Gastroesophageal sphincter (tissue), 4 donors: Measurements from ENCODE around the gene ZNF385D. TPM values are rescaled to one million over a fixed set of nuclear protein-coding genes. Genes with fewer than 3 reads are reported as not detected.

Experiments
- ATAC-seq: fragments of 150-250 bp; one replicate; pipeline ENCODE4 v1.9.1; 2016; ENCODE audit warnings: mild to moderate bottlenecking, moderate library complexity
- H3K27ac ChIP-seq, 4 donors: fragments of 200-600 bp; sonication (generic) in 3 of 4; 1 replicate in 3 of 4; 2 replicates in 1 of 4; pipeline ENCODE4 v1.5.1; 2016 to 2019
- H3K27me3 ChIP-seq: fragments of 200-600 bp; sonication (generic); one replicate; pipeline ENCODE4 v1.5.1; 2019
- H3K36me3 ChIP-seq, 2 donors: fragments of 200-600 bp; sonication (generic); one replicate each; pipeline ENCODE4 v1.5.1; 2019; ENCODE audit warnings: control low read depth in 1 of 2
- H3K4me1 ChIP-seq, 3 donors: fragments of 200-600 bp; sonication (generic); 1 replicate in 2 of 3; 2 replicates in 1 of 3; pipeline ENCODE4 v1.5.1; 2016 to 2019; ENCODE audit warnings: control low read depth in 2 of 3
- H3K4me3 ChIP-seq, 2 donors: fragments of 200-600 bp; sonication (generic); one replicate each; pipeline ENCODE4 v1.5.1; 2019; ENCODE audit warnings: mild to moderate bottlenecking in 1 of 2, moderate library complexity in 1 of 2
- H3K9me3 ChIP-seq, 3 donors: fragments of 200-600 bp; sonication (generic); one replicate each; pipeline ENCODE4 v1.5.1; 2017 to 2019; ENCODE audit warnings: control low read depth in 2 of 3
- EP300 ChIP-seq: sonication (generic); formaldehyde crosslinking; IDR thresholded peaks from one replicate; pipeline ENCODE4 v1.6.1; 2017; ENCODE audit warnings: antibody characterized with exemption, mild to moderate bottlenecking
- POLR2A ChIP-seq, 2 donors: fragments of 450-650 bp; IDR thresholded peaks; one replicate each; pipeline ENCODE4 v1.6.1; 2017; ENCODE audit warnings: antibody characterized with exemption in 2 of 2, mild to moderate bottlenecking in 2 of 2, moderate library complexity in 1 of 2
- POLR2AphosphoS5 ChIP-seq: sonication (generic); formaldehyde crosslinking; IDR thresholded peaks from one replicate; pipeline ENCODE4 v1.6.1; 2017; ENCODE audit warnings: antibody characterized with exemption
- WGBS, 2 donors: methylation state at CpG; one replicate each; pipeline ENCODE4 v1.1.5; 2018; ENCODE audit warnings: low coverage in 1 of 2; 5-methylcytosine and 5-hydroxymethylcytosine counted together
- total RNA-seq, 4 donors: library from RNA; depleted of rRNA; stranded (reverse); fragments of >200 nt; gene quantifications; one replicate each; pipeline ENCODE4 v1.1.0, GENCODE V29; 2016
- TF ChIP-seq, protein P1 (sequence below), 4 experiments: fragments of 200-600 bp in 2 of 4; fragments of 450-650 bp in 2 of 4; sonication (generic) in 1 of 4; IDR thresholded peaks; one replicate each; pipeline ENCODE4 v1.5.1; 2017 to 2019; ENCODE audit warnings: antibody characterized with exemption in 4 of 4, mild to moderate bottlenecking in 2 of 4, moderate library complexity in 2 of 4

Gene ZNF385D
- 10 to 100 TPM in 2 of 4 donors, 1 to 10 TPM in 2; 8.1 to 17.9 (median 11.3) TPM for total RNA-seq

DNA sequence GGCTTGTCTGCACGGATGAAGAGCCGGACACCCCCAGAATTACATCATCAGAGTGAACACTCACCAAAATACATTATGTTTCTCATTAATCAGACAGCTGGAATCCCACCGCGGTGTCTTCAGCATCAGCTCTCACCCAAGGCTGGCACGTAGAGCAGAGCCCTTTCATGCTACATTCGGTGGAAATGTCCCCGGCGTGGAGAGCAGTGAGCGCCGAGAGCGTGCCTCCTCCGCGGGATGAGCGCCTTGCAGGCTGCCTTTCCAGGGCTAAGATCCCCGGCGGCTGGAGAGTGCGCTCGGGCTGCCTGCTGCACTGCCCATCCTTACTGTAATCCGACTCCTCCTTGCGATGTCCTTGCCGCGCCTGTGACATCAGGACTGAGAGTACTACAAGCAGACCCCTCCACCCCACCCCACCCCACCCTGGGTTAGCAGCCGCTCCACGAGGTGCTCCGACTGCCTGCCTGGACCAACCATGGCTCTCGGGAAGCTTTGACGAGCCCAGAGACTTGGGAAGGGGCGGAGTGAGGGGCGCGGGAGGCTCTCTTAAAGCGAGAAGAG lies at the start of gene ZNF385D:
Gene ZNF385D (minus strand): TSS at position 380 of the 561 bp plus-strand sequence. CDS start 294 bp downstream, at position 86.
- peak; percentile 85 for ATAC-seq
- H3K9me3 ChIP-seq, result no peaks in the 10 kb centered on the region
- peaks cover 0 to 49% (median 6%) of the 10 kb centered on the region in 3 donors for H3K4me1 ChIP-seq
- WGBS, 2 donors, result 0% methylated on average over 2 of the region's 31 CpGs; no CpG with 5 or more reads in 1 of the 2 donors
- H3K36me3 ChIP-seq, result no peaks in the 10 kb centered on the region
- H3K4me3 ChIP-seq, result peak within 1 kb of the TSS; percentile 62 to 82
- peak within 1 kb of the TSS; percentile 67 to 84 (median 82) for H3K27ac ChIP-seq
- TF ChIP-seq, protein P1, sequence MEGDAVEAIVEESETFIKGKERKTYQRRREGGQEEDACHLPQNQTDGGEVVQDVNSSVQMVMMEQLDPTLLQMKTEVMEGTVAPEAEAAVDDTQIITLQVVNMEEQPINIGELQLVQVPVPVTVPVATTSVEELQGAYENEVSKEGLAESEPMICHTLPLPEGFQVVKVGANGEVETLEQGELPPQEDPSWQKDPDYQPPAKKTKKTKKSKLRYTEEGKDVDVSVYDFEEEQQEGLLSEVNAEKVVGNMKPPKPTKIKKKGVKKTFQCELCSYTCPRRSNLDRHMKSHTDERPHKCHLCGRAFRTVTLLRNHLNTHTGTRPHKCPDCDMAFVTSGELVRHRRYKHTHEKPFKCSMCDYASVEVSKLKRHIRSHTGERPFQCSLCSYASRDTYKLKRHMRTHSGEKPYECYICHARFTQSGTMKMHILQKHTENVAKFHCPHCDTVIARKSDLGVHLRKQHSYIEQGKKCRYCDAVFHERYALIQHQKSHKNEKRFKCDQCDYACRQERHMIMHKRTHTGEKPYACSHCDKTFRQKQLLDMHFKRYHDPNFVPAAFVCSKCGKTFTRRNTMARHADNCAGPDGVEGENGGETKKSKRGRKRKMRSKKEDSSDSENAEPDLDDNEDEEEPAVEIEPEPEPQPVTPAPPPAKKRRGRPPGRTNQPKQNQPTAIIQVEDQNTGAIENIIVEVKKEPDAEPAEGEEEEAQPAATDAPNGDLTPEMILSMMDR (IDR thresholded peaks at IDR 0.05), result no peak
- TF ChIP-seq EP300, result no peak
- TF ChIP-seq POLR2AphosphoS5, result peak; percentile 58
- TF ChIP-seq POLR2A (IDR thresholded peaks at IDR 0.05), result peak; percentile 38 to 45
- no peaks in the 10 kb centered on the region for H3K27me3 ChIP-seq

DNA sequence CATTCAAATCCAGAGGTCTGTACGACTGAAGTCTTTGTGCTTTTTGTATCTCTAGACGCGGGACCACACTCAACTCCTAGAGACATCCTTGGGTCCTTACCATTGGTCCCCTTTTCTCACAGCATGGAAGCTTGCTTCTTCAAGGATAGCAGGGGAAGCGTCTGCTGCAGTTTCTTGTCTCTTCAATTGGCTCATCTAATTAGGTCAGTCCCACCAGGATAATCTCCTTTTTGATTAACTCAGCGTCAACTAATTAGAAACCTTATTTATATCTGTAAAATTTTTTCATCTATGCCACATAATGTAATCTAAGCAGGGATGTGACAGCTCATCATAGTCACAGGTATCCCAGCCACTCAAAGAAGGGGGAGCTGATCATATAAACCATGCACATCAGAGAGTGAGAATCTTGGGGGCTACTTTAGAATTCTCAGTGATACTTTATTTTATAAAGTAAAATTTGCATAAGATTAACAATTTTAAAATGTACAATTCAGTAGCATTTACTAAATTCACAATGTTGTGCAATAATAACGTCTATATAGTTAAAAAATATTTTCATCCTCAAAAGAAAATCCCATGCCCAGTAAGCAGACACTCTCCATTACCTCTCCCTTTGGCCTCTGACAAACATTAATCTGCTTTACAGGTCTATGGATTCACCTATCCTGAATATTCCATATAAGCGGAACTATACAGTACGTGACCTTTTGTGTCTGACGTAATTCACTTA lies 47.5 kb upstream of the ZNF385D start:
- 93 to 97% methylated on average over 9 of the region's 9 CpGs for WGBS, 2 donors

GRCh38 chr3:21795921-21796320 lies 44.9 kb upstream of the ZNF385D start:
- H3K27me3 ChIP-seq, result no peaks in the 10 kb centered on the region
- TF ChIP-seq EP300 (no peak), POLR2AphosphoS5 (no peak), POLR2A (IDR thresholded peaks at IDR 0.05) (no peak)
- TF ChIP-seq, protein P1 (IDR thresholded peaks at IDR 0.05), result no peak
- no peaks in the 10 kb centered on the region for H3K9me3 ChIP-seq
- ATAC-seq, result no peak
- H3K36me3 ChIP-seq, result no peaks in the 10 kb centered on the region
- no peak overlapping the region for H3K27ac ChIP-seq
- H3K4me1 ChIP-seq, result peaks cover 0 to 20% (median 0%) of the 10 kb centered on the region in 3 donors
- no peak overlapping the region for H3K4me3 ChIP-seq
- WGBS, 2 donors, result 18 to 36% methylated on average over 2 of the region's 2 CpGs

More for the DNA sequence above, 47.5 kb upstream of the ZNF385D start:
- H3K36me3 ChIP-seq, result no peaks in the 10 kb centered on the region
- ATAC-seq, result no peak
- H3K4me3 ChIP-seq, result no peak overlapping the region
- no peaks in the 10 kb centered on the region for H3K27me3 ChIP-seq
- H3K4me1 ChIP-seq, result peaks cover 0 to 16% (median 0%) of the 10 kb centered on the region in 3 donors
- no peaks in the 10 kb centered on the region for H3K9me3 ChIP-seq
- H3K27ac ChIP-seq, result no peak overlapping the region
- TF ChIP-seq, protein P1 (IDR thresholded peaks at IDR 0.05), result no peak
- TF ChIP-seq POLR2A (IDR thresholded peaks at IDR 0.05) (no peak), EP300 (no peak), POLR2AphosphoS5 (no peak)

DNA sequence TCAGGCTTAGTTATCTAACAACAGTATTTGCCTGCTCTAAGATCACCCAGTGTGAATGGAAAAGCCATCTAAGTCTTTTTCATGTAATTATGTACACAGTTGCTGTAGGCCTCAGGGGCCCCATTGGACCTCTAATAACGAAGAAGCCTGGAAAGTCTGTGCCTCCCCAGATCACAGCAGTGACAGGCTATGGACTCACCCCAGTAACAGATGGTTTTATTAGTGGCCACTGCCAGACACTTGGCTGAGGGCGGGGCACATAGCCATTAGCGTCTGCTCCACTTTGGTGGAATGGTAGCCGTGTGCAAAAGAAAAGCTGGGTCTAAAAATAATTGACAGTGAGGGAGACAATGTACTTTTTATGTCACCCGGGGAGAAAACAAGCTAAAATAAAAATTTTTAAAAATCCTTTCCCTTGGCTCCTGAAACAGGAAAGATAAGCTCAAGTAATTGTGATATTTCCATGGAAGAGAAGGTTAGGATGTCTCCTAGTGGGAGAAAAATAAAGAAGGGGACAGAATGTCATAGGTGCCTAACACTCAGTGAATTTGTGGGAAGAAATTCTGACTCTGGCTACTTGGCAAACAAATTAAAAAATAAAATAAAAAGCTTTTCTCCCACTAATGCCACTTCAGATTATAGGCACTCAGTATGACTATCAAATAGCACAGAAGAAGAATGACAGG lies 44.3 kb upstream of the ZNF385D start:
- ATAC-seq, result peak; percentile 50
- Histone ChIP-seq H3K9me3 (no peaks in the 10 kb centered on the region), H3K4me3 (no peak overlapping the region), H3K4me1 (peaks cover 0 to 21% (median 0%) of the 10 kb centered on the region in 3 donors), H3K27me3 (no peaks in the 10 kb centered on the region), H3K36me3 (no peaks in the 10 kb centered on the region), H3K27ac (peak overlapping the region in 1 of 4 donors; percentile 53)
- TF ChIP-seq POLR2AphosphoS5, result no peak
- TF ChIP-seq, protein P1 (IDR thresholded peaks at IDR 0.05), result no peak
- no peak for TF ChIP-seq EP300
- TF ChIP-seq POLR2A (IDR thresholded peaks at IDR 0.05), result no peak
- WGBS, 2 donors, result 19 to 60% methylated on average over 1 to 5 of the region's 5 CpGs
